Parathyroid adenoma (tissue), 2 donors: ENCODE measurements around the gene TMEM43.

ENCODE experiments used
- H2AFZ ChIP-seq: fragments of 300-600 bp; sonication (generic); one replicate; pipeline ENCODE4 v1.7.0; 2017; ENCODE audit warnings: antibody characterized with exemption, mild to moderate bottlenecking
- H3K27ac ChIP-seq: fragments of 300-600 bp; sonication (generic); one replicate; pipeline ENCODE4 v1.7.0; 2017
- H3K27me3 ChIP-seq: fragments of 300-600 bp; sonication (generic); one replicate; pipeline ENCODE4 v1.7.0; 2017; ENCODE audit warnings: low read length; ENCODE audit not compliant: control insufficient read depth, insufficient read depth
- H3K36me3 ChIP-seq: fragments of 300-600 bp; sonication (generic); one replicate; pipeline ENCODE4 v1.7.0; 2017; ENCODE audit warnings: low read length; ENCODE audit not compliant: control insufficient read depth, insufficient read depth
- H3K4me1 ChIP-seq: fragments of 300-600 bp; sonication (generic); one replicate; pipeline ENCODE4 v1.7.0; 2017; ENCODE audit warnings: control low read depth
- H3K4me2 ChIP-seq: fragments of 300-600 bp; sonication (generic); one replicate; pipeline ENCODE4 v1.7.0; 2017; ENCODE audit warnings: low read length
- H3K4me3 ChIP-seq: fragments of 300-600 bp; sonication (generic); one replicate; pipeline ENCODE4 v1.7.0; 2017; ENCODE audit warnings: low read depth, low read length
- H3K79me2 ChIP-seq: fragments of 300-600 bp; sonication (generic); one replicate; pipeline ENCODE4 v1.7.0; 2017; ENCODE audit warnings: control low read depth
- H3K9ac ChIP-seq: fragments of 300-600 bp; sonication (generic); one replicate; pipeline ENCODE4 v1.7.0; 2017; ENCODE audit warnings: mild to moderate bottlenecking
- H3K9me3 ChIP-seq: fragments of 300-600 bp; sonication (generic); one replicate; pipeline ENCODE4 v1.7.0; 2017; ENCODE audit warnings: low read length; ENCODE audit not compliant: control insufficient read depth
- TF ChIP-seq, protein P1 (sequence below): fragments of 300-600 bp; sonication (generic); IDR thresholded peaks from one replicate; pipeline ENCODE4 v1.7.0; 2017; ENCODE audit warnings: antibody characterized with exemption, mild to moderate bottlenecking
- donor health status: primary hyperparathyroidism.

TMEM43 gene

DNA sequence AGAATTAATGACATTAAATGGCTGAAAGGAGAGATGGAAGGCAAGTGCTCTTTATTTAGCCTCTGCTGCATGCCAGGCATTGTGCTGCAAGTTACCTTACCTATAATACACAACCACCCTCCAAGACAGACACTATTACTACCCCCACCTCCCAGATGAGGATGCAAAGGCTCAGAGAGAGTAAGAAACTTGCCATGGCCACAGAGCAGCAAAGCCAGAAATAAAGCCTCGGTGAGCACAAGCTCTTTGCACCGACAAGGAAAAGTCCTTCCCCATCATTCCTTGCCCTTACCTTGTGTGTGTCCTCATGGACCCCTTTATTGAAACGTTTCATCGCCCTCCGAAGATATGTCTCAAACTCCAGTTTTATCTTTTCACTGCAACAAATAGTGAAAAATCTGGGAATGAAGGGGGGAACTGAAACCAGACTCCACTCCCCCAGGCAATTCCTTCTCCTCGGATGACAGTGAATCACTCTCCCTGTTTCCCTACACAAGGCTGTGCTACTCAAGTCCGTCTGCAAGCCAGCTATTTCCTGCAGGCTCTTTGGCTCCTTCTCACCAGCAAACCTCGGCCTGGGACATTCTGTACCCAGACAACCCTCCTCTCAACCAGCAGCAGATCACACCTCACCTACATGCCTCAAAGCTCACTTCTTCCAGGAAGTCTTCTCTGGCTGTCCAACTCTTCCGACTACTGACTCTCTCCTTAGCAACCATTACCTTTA, 42.2 kb downstream of the TMEM43 start:
- Histone ChIP-seq H2AFZ (no peak overlapping the region), H3K27me3 (no peaks in the 10 kb centered on the region), H3K4me1 (no peaks in the 10 kb centered on the region), H3K4me3 (no peak overlapping the region), H3K27ac (no peak overlapping the region), H3K9ac (no peak overlapping the region), H3K9me3 (no peaks in the 10 kb centered on the region), H3K4me2 (no peak overlapping the region), H3K36me3 (no peaks in the 10 kb centered on the region), H3K79me2 (peaks cover 10% of the 10 kb centered on the region)
- TF ChIP-seq, protein P1, sequence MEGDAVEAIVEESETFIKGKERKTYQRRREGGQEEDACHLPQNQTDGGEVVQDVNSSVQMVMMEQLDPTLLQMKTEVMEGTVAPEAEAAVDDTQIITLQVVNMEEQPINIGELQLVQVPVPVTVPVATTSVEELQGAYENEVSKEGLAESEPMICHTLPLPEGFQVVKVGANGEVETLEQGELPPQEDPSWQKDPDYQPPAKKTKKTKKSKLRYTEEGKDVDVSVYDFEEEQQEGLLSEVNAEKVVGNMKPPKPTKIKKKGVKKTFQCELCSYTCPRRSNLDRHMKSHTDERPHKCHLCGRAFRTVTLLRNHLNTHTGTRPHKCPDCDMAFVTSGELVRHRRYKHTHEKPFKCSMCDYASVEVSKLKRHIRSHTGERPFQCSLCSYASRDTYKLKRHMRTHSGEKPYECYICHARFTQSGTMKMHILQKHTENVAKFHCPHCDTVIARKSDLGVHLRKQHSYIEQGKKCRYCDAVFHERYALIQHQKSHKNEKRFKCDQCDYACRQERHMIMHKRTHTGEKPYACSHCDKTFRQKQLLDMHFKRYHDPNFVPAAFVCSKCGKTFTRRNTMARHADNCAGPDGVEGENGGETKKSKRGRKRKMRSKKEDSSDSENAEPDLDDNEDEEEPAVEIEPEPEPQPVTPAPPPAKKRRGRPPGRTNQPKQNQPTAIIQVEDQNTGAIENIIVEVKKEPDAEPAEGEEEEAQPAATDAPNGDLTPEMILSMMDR, result no peak

DNA sequence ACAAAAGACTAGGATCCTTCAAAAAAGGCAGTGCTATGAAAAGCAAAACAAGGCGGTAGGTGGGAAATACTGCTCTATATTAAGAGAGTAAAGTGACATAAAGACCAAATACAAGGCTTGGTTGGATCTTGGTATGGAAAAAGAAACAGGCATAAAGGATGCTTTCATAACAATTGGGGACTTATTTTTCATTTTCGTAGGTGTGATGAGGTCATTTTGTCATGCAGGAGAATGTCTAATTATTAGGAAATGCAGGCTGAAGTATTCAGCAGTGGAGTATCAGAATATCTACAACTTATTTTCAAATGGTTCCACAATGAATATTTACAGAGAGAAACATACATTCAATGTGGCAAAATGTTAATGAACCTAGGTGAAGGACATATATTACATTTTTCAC, 44.6 kb downstream of the TMEM43 start:
- no peaks in the 10 kb centered on the region for H3K36me3 ChIP-seq

DNA sequence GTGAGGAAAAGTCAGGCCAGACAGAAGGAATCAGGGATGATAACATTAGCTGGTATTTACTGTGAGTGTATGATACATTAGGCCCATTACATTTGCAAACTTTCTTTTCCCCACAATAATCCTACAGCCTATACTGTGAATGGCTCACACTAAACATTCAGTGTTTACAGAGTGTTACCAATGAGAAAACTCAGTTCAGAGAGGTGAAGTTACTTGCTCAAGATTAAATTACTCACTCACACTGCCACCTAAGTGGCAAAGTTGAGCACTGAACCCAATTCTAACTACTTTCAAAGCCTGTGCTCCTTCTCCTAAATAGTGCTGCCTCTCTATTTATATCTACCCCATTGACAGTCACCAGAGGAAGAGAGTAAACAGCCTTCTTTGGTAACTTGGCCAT, 45.0 kb downstream of the TMEM43 start:
- H3K36me3 ChIP-seq, result no peaks in the 10 kb centered on the region
- no peaks in the 10 kb centered on the region for H3K4me1 ChIP-seq
- TF ChIP-seq, protein P1, result no peak
- H3K9ac ChIP-seq, result no peak overlapping the region
- peaks cover 14% of the 10 kb centered on the region for H3K79me2 ChIP-seq
- no peak overlapping the region for H3K4me2 ChIP-seq
- no peak overlapping the region for H3K4me3 ChIP-seq
- no peak overlapping the region for H3K27ac ChIP-seq
- H2AFZ ChIP-seq, result no peak overlapping the region
- no peaks in the 10 kb centered on the region for H3K27me3 ChIP-seq
- no peaks in the 10 kb centered on the region for H3K9me3 ChIP-seq

More for the DNA sequence above, 44.6 kb downstream of the TMEM43 start:
- H3K9ac ChIP-seq, result no peak overlapping the region
- H3K27ac ChIP-seq, result no peak overlapping the region
- no peaks in the 10 kb centered on the region for H3K27me3 ChIP-seq
- H3K79me2 ChIP-seq, result peaks cover 14% of the 10 kb centered on the region
- H2AFZ ChIP-seq, result no peak overlapping the region
- H3K9me3 ChIP-seq, result no peaks in the 10 kb centered on the region
- no peaks in the 10 kb centered on the region for H3K4me1 ChIP-seq
- no peak overlapping the region for H3K4me2 ChIP-seq
- TF ChIP-seq, protein P1, result no peak
- H3K4me3 ChIP-seq, result no peak overlapping the region

DNA sequence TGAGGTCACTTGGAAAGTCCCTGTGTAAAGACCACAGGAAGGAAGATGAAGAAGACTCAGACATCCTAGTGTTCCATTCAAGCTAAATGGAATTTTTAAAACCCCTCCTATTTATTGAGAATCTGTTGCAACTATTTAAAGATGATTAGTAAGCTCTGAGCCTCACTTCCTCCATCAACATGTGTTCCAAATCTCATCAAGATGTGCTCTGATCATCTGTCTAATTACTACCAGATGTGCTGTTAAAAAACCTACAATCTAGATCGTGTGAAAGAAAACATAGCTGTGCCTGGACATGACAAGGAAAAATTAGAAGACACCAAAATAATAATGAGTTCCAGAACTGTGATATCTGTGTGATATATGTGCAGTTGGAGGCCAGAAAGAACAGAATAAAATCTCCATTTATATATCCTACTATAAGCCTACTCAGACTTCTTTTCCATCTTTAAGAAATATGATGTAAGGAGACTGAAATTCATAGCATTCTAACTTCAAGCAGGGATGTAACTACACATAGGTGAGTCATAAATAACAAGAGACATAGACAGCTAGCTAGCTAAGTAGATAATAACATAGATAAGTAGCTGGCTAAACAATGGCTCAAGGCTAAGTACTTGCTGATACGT, 45.8 kb downstream of the TMEM43 start:
- Histone ChIP-seq H3K9me3 (no peaks in the 10 kb centered on the region), H3K4me2 (no peak overlapping the region), H3K36me3 (no peaks in the 10 kb centered on the region), H3K27me3 (no peaks in the 10 kb centered on the region), H3K4me3 (no peak overlapping the region), H3K4me1 (no peaks in the 10 kb centered on the region), H3K79me2 (peaks cover 19% of the 10 kb centered on the region), H2AFZ (no peak overlapping the region), H3K27ac (no peak overlapping the region), H3K9ac (no peak overlapping the region)
- TF ChIP-seq, protein P1, result no peak
